Kidney (tissue), 14 donors: ENCODE results near the gene OR4K5. TPM values are rescaled to one million over a fixed set of nuclear protein-coding genes. Genes with fewer than 3 reads are reported as not detected.

Experiments
- DNase-seq, 5 donors: peaks; one replicate each; pipeline ENCODE4 v3.0.0-alpha.2; 2013 to 2020
- FAIRE-seq: peaks from 2 replicates; lab custom pipeline; 2012; peaks lifted over from hg19 to GRCh38; lab: Jason Lieb, UNC
- H3K27ac ChIP-seq, 2 donors: one replicate each; pipeline ENCODE4 v1.7.0; 2013; ENCODE audit warnings: low read depth in 2 of 2, low read length in 2 of 2, inconsistent platforms in 1 of 2
- H3K27me3 ChIP-seq: one replicate; pipeline ENCODE4 v1.7.1; 2013; ENCODE audit warnings: low read length, inconsistent platforms; ENCODE audit not compliant: control insufficient read depth, insufficient read depth
- H3K36me3 ChIP-seq, 3 donors: one replicate each; pipeline versions ENCODE4 v1.7.0 to v1.7.1; 2013; ENCODE audit warnings: low read length in 3 of 3, control low read depth in 1 of 3, inconsistent platforms in 1 of 3; ENCODE audit not compliant: insufficient read depth in 3 of 3, control insufficient read depth in 2 of 3
- H3K4me1 ChIP-seq, 3 donors: one replicate each; pipeline versions ENCODE4 v1.7.0 to v1.7.1; 2013; ENCODE audit warnings: low read length in 3 of 3, inconsistent platforms in 1 of 3, low read depth in 1 of 3; ENCODE audit not compliant: control insufficient read depth in 2 of 3, insufficient read depth in 2 of 3
- H3K4me3 ChIP-seq, 3 donors: one replicate each; pipeline versions ENCODE4 v1.7.0 to v1.8.1; 2013; ENCODE audit warnings: low read length in 3 of 3, control low read depth in 1 of 3, inconsistent platforms in 1 of 3
- H3K9ac ChIP-seq, 3 donors: one replicate each; pipeline versions ENCODE4 v1.7.0 to v1.7.1; 2013; ENCODE audit warnings: low read length in 3 of 3, control low read depth in 1 of 3, inconsistent platforms in 1 of 3
- H3K9me3 ChIP-seq, 3 donors: one replicate each; pipeline versions ENCODE4 v1.7.0 to v1.7.1; 2013; ENCODE audit warnings: low read length in 3 of 3, control low read depth in 1 of 3, inconsistent platforms in 1 of 3; ENCODE audit not compliant: control insufficient read depth in 2 of 3, insufficient read depth in 1 of 3
- CTCF ChIP-seq: IDR thresholded peaks from 3 replicates; pipeline ENCODE4 v1.5.1; 2012; ENCODE audit warnings: mild to moderate bottlenecking, moderate library complexity, borderline replicate concordance; ENCODE audit not compliant: insufficient read depth; ENCODE audit errors: extremely low read depth
- intact Hi-C: fragments of 100-400 bp; cut with DNase I; formaldehyde crosslinking; loops from one replicate; pipeline ENCODE4 v1.11.1; 2022
- polyA plus RNA-seq: library from polyadenylated mRNA; stranded (reverse); fragments of 350-450 nt; fragmentation: Illumina TruSeq; extraction: RNeasy Lipid Tissue Mini Kit (QIAGEN cat#74804); gene quantifications from one replicate; pipeline ENCODE4 v1.2.3, GENCODE V29; 2014; ENCODE audit warnings: low read depth, low replicate concordance; ENCODE audit not compliant: insufficient read depth
- total RNA-seq: library from RNA; stranded (reverse); fragmentation: NEBNext Ultra II Directional; extraction: Animal tissue kit (Norgen Biotek cat#: 25700); gene quantifications from one replicate; pipeline ENCODE4 v1.2.1, GENCODE V29; 2021
- donor health status: control.
- donor health status: control.
- donor health status: control.
- donor health status: control.
- donor health status: control.
- donor health status: DM: yes; HTN: yes; CAD: no.
- donor health status: Normal renal cell carcinoma (clear cell type).

OR4K5 gene
- total and polyA plus RNA-seq, 2 donors from 2014 or later = not detected

- H3K27me3 ChIP-seq = no peaks in the 10 kb centered on the region
- no peak for TF ChIP-seq CTCF
- FAIRE-seq (peak; percentile 15), DNase-seq (no peak)
- H3K9me3 ChIP-seq = peaks cover 0 to 6% (median 5%) of the 10 kb centered on the region in 3 donors
- intact Hi-C loops = no loop called here
- H3K27ac ChIP-seq = no peak overlapping the region
- no peaks in the 10 kb centered on the region for H3K36me3 ChIP-seq
- no peak overlapping the region for H3K4me3 ChIP-seq
- no peaks in the 10 kb centered on the region for H3K4me1 ChIP-seq
- no peak overlapping the region for H3K9ac ChIP-seq
Measured at GRCh38 chr14:19906665-19907064, 13.7 kb upstream of the OR4K5 start.

GRCh38 chr14:19911114-19911513, 9.3 kb upstream of the OR4K5 start:
- no peak for TF ChIP-seq CTCF
- Histone ChIP-seq H3K9me3 (peaks cover 0 to 5% (median 3%) of the 10 kb centered on the region in 3 donors), H3K27me3 (no peaks in the 10 kb centered on the region), H3K4me1 (no peaks in the 10 kb centered on the region), H3K9ac (no peak overlapping the region), H3K36me3 (no peaks in the 10 kb centered on the region), H3K27ac (no peak overlapping the region), H3K4me3 (no peak overlapping the region)
- DNase-seq (no peak), FAIRE-seq (no peak)
- intact Hi-C loops = no loop called here

GRCh38 chr14:19917243-19917642, 3.2 kb upstream of the OR4K5 start:
- no peak overlapping the region for H3K9ac ChIP-seq
- H3K36me3 ChIP-seq = no peaks in the 10 kb centered on the region
- DNase-seq (no peak), FAIRE-seq (no peak)
- H3K9me3 ChIP-seq = no peaks in the 10 kb centered on the region
- intact Hi-C loops = no loop called here
- H3K27me3 ChIP-seq = no peaks in the 10 kb centered on the region
- H3K4me3 ChIP-seq = no peak overlapping the region
- H3K27ac ChIP-seq = no peak overlapping the region
- no peak for TF ChIP-seq CTCF
- H3K4me1 ChIP-seq = no peaks in the 10 kb centered on the region

GRCh38 chr14:19917955-19918518, 2.4 kb upstream of the OR4K5 start:
- DNase-seq = no peak
- Histone ChIP-seq H3K27ac (no peak overlapping the region), H3K9me3 (no peaks in the 10 kb centered on the region), H3K4me3 (no peak overlapping the region), H3K4me1 (no peaks in the 10 kb centered on the region), H3K9ac (no peak overlapping the region), H3K36me3 (no peaks in the 10 kb centered on the region), H3K27me3 (no peaks in the 10 kb centered on the region)
- no peak for FAIRE-seq
- intact Hi-C loops = no loop called here
- no peak for TF ChIP-seq CTCF
